HEK293 (cell line): ENCODE results near the gene LLGL1.

Experiments
- HOXC10 ChIP-seq: sonication (generic); formaldehyde crosslinking; IDR thresholded peaks from 2 replicates; pipeline ENCODE4 v1.8.1; 2023; ENCODE audit warnings: mild to moderate bottlenecking, missing genetic modification reagents
- PATZ1 ChIP-seq: fragments of 450-650 bp; formaldehyde crosslinking; IDR thresholded peaks from 2 replicates; pipeline ENCODE4 v1.5.1; 2016; ENCODE audit warnings: missing biosample characterization, missing genetic modification characterization
- YY1 ChIP-seq: fragments of 450-650 bp; formaldehyde crosslinking; IDR thresholded peaks from 2 replicates; pipeline ENCODE4 v1.5.1; 2018; ENCODE audit warnings: missing biosample characterization, missing genetic modification characterization
- ZBTB1 ChIP-seq: fragments of 450-650 bp; formaldehyde crosslinking; IDR thresholded peaks from 2 replicates; pipeline ENCODE4 v1.5.1; 2016; ENCODE audit warnings: missing biosample characterization, missing genetic modification characterization
- ZBTB17 ChIP-seq: fragments of 450-650 bp; formaldehyde crosslinking; IDR thresholded peaks from 2 replicates; pipeline ENCODE4 v1.5.1; 2016; ENCODE audit warnings: missing biosample characterization, missing genetic modification characterization
- ZNF138 ChIP-seq: fragments of 450-650 bp; formaldehyde crosslinking; IDR thresholded peaks from 2 replicates; pipeline ENCODE4 v1.5.1; 2016; ENCODE audit warnings: missing biosample characterization, missing genetic modification characterization, borderline replicate concordance
- ZNF19 ChIP-seq: fragments of 450-650 bp; formaldehyde crosslinking; IDR thresholded peaks from 2 replicates; pipeline ENCODE4; 2016; ENCODE audit warnings: missing biosample characterization, missing genetic modification characterization, low read depth
- ZNF239 ChIP-seq: fragments of 450-650 bp; formaldehyde crosslinking; IDR thresholded peaks from 2 replicates; pipeline ENCODE4 v1.5.1; 2016; ENCODE audit warnings: missing biosample characterization, missing genetic modification characterization
- ZNF302 ChIP-seq: fragments of 450-650 bp; formaldehyde crosslinking; IDR thresholded peaks from 2 replicates; pipeline ENCODE4 v1.5.1; 2016; ENCODE audit warnings: missing biosample characterization, missing genetic modification characterization, low read depth
- ZNF473 ChIP-seq: fragments of 450-650 bp; formaldehyde crosslinking; IDR thresholded peaks from 2 replicates; pipeline ENCODE4 v1.5.1; 2017; ENCODE audit warnings: missing biosample characterization, missing genetic modification characterization
- ZNF513 ChIP-seq: fragments of 450-650 bp; IDR thresholded peaks from 2 replicates; pipeline ENCODE4 v1.5.1; 2018; ENCODE audit warnings: missing biosample characterization, missing genetic modification characterization
- ZNF518A ChIP-seq: fragments of 450-650 bp; formaldehyde crosslinking; conservative IDR thresholded peaks from 2 replicates; pipeline ENCODE4 v1.5.1; 2016; ENCODE audit warnings: low read depth, missing biosample characterization, missing genetic modification characterization
- ZNF521 ChIP-seq: fragments of 450-650 bp; formaldehyde crosslinking; IDR thresholded peaks from 2 replicates; pipeline ENCODE4 v1.5.1; 2017; ENCODE audit warnings: missing biosample characterization, mild to moderate bottlenecking, missing genetic modification characterization
- ZNF596 ChIP-seq: fragments of 450-650 bp; IDR thresholded peaks from 2 replicates; pipeline ENCODE4 v1.5.0; 2018; ENCODE audit warnings: missing biosample characterization, mild to moderate bottlenecking, missing genetic modification characterization, moderate library complexity
- ZSCAN16 ChIP-seq: fragments of 450-650 bp; formaldehyde crosslinking; IDR thresholded peaks from 2 replicates; pipeline ENCODE4 v1.5.1; 2016; ENCODE audit warnings: missing biosample characterization, missing genetic modification characterization
- TF ChIP-seq, protein P1 (sequence below): fragments of 450-650 bp; formaldehyde crosslinking; optimal IDR thresholded peaks from 2 replicates; pipeline ENCODE3; 2016; ENCODE audit warnings: missing biosample characterization, mild to moderate bottlenecking, missing genetic modification characterization
- TF ChIP-seq, protein P2 (sequence below): fragments of 450-650 bp; formaldehyde crosslinking; IDR thresholded peaks from 2 replicates; pipeline ENCODE4 v1.5.1; 2016; ENCODE audit warnings: missing biosample characterization, missing genetic modification characterization, borderline replicate concordance
- TF ChIP-seq, protein P3 (sequence below): fragments of 450-650 bp; formaldehyde crosslinking; IDR thresholded peaks from 2 replicates; pipeline ENCODE4 v1.5.1; 2016; ENCODE audit warnings: missing biosample characterization, missing genetic modification characterization, low read depth
- TF ChIP-seq, protein P4 (sequence below): fragments of 450-650 bp; formaldehyde crosslinking; IDR thresholded peaks from 2 replicates; pipeline ENCODE4 v1.5.1; 2016; ENCODE audit warnings: missing biosample characterization, missing genetic modification characterization

Gene LLGL1

DNA sequence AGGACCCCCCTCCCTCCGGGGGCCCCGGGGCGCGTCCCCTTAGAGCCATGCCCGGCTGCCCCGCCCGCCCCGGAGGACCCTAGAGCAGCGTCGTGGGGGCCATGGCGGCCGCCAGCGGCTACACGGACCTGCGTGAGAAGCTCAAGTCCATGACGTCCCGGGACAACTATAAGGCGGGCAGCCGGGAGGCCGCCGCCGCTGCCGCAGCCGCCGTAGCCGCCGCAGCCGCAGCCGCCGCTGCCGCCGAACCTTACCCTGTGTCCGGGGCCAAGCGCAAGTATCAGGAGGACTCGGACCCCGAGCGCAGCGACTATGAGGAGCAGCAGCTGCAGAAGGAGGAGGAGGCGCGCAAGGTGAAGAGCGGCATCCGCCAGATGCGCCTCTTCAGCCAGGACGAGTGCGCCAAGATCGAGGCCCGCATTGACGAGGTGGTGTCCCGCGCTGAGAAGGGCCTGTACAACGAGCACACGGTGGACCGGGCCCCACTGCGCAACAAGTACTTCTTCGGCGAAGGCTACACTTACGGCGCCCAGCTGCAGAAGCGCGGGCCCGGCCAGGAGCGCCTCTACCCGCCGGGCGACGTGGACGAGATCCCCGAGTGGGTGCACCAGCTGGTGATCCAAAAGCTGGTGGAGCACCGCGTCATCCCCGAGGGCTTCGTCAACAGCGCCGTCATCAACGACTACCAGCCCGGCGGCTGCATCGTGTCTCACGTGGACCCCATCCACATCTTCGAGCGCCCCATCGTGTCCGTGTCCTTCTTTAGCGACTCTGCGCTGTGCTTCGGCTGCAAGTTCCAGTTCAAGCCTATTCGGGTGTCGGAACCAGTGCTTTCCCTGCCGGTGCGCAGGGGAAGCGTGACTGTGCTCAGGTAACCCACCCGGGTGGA lies 41.0 kb upstream of the LLGL1 start (continued):
- TF ChIP-seq, protein P1, sequence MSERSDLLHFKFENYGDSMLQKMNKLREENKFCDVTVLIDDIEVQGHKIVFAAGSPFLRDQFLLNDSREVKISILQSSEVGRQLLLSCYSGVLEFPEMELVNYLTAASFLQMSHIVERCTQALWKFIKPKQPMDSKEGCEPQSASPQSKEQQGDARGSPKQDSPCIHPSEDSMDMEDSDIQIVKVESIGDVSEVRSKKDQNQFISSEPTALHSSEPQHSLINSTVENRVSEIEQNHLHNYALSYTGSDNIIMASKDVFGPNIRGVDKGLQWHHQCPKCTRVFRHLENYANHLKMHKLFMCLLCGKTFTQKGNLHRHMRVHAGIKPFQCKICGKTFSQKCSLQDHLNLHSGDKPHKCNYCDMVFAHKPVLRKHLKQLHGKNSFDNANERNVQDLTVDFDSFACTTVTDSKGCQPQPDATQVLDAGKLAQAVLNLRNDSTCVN (tag by site-specific recombination) = peak; percentile 78
- TF ChIP-seq HOXC10 (CRISPR knock-in tag) (no peak), PATZ1 (tag by site-specific recombination) (peak; percentile 7; the same call in 1 of the 2 replicates), ZBTB17 (peak; percentile 71), ZNF239 (tag by site-specific recombination) (no peak), ZNF518A (no peak), ZBTB1 (no peak), ZNF596 (tag by site-specific recombination) (no peak), ZNF302 (tag by site-specific recombination) (no peak), ZNF521 (no peak), ZNF513 (tag by site-specific recombination) (no peak; the same call in 1 of the 2 replicates), ZNF19 (tag by site-specific recombination) (no peak), ZSCAN16 (tag by site-specific recombination) (no peak), YY1 (tag by site-specific recombination) (peak; percentile 29; the same call in 1 of the 2 replicates), ZNF473 (tag by site-specific recombination) (no peak), ZNF138 (tag by site-specific recombination) (no peak)
- TF ChIP-seq, protein P2, sequence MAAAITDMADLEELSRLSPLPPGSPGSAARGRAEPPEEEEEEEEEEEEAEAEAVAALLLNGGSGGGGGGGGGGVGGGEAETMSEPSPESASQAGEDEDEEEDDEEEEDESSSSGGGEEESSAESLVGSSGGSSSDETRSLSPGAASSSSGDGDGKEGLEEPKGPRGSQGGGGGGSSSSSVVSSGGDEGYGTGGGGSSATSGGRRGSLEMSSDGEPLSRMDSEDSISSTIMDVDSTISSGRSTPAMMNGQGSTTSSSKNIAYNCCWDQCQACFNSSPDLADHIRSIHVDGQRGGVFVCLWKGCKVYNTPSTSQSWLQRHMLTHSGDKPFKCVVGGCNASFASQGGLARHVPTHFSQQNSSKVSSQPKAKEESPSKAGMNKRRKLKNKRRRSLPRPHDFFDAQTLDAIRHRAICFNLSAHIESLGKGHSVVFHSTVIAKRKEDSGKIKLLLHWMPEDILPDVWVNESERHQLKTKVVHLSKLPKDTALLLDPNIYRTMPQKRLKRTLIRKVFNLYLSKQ (tag by site-specific recombination) = no peak
- TF ChIP-seq, protein P3, sequence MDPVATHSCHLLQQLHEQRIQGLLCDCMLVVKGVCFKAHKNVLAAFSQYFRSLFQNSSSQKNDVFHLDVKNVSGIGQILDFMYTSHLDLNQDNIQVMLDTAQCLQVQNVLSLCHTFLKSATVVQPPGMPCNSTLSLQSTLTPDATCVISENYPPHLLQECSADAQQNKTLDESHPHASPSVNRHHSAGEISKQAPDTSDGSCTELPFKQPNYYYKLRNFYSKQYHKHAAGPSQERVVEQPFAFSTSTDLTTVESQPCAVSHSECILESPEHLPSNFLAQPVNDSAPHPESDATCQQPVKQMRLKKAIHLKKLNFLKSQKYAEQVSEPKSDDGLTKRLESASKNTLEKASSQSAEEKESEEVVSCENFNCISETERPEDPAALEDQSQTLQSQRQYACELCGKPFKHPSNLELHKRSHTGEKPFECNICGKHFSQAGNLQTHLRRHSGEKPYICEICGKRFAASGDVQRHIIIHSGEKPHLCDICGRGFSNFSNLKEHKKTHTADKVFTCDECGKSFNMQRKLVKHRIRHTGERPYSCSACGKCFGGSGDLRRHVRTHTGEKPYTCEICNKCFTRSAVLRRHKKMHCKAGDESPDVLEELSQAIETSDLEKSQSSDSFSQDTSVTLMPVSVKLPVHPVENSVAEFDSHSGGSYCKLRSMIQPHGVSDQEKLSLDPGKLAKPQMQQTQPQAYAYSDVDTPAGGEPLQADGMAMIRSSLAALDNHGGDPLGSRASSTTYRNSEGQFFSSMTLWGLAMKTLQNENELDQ (tag by site-specific recombination) = no peak
- TF ChIP-seq, protein P4, sequence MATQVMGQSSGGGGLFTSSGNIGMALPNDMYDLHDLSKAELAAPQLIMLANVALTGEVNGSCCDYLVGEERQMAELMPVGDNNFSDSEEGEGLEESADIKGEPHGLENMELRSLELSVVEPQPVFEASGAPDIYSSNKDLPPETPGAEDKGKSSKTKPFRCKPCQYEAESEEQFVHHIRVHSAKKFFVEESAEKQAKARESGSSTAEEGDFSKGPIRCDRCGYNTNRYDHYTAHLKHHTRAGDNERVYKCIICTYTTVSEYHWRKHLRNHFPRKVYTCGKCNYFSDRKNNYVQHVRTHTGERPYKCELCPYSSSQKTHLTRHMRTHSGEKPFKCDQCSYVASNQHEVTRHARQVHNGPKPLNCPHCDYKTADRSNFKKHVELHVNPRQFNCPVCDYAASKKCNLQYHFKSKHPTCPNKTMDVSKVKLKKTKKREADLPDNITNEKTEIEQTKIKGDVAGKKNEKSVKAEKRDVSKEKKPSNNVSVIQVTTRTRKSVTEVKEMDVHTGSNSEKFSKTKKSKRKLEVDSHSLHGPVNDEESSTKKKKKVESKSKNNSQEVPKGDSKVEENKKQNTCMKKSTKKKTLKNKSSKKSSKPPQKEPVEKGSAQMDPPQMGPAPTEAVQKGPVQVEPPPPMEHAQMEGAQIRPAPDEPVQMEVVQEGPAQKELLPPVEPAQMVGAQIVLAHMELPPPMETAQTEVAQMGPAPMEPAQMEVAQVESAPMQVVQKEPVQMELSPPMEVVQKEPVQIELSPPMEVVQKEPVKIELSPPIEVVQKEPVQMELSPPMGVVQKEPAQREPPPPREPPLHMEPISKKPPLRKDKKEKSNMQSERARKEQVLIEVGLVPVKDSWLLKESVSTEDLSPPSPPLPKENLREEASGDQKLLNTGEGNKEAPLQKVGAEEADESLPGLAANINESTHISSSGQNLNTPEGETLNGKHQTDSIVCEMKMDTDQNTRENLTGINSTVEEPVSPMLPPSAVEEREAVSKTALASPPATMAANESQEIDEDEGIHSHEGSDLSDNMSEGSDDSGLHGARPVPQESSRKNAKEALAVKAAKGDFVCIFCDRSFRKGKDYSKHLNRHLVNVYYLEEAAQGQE (tag by site-specific recombination) = no peak
